ENCODE results near the gene SARDH.

Gene SARDH

GRCh38 chr9:133729617-133730281, 8.4 kb downstream of the SARDH start:
- TF ChIP-seq CTCF (IDR thresholded peaks at IDR 0.05; ENCODE audit: borderline replicate concordance, extremely low read depth, low read length, poor library complexity, severe bottlenecking) (no peak), EZH2 (IDR thresholded peaks at IDR 0.05; ENCODE audit: borderline replicate concordance, low read depth, low read length, severe bottlenecking) (no peak)
- no peaks in the 10 kb centered on the region for H3K79me2 ChIP-seq (ENCODE audit: insufficient read depth, low read length)
- H3K36me3 ChIP-seq (ENCODE audit: insufficient read depth, low read length), result no peaks in the 10 kb centered on the region
- no peak overlapping the region for H3K27ac ChIP-seq (ENCODE audit: low read length)
- no peaks in the 10 kb centered on the region for H3K27me3 ChIP-seq (ENCODE audit: insufficient read depth, low read length, poor library complexity)
- H3K9me3 ChIP-seq (ENCODE audit: insufficient read depth, low read length, severe bottlenecking), result no peaks in the 10 kb centered on the region
- ATAC-seq (ENCODE audit: insufficient read depth, low read depth) (no peak), DNase-seq (no peak)
- H3K4me1 ChIP-seq (ENCODE audit: insufficient read depth, low read length), result peaks cover 20% of the 10 kb centered on the region
- no peak overlapping the region for H3K4me3 ChIP-seq (ENCODE audit: low read depth in 1 of 2, low read length in 2 of 2)
- peaks cover 3% of the 10 kb centered on the region for H4K20me1 ChIP-seq (ENCODE audit: insufficient read depth, low read length)
- H3K4me2 ChIP-seq (ENCODE audit: insufficient read depth, low read length), result no peak overlapping the region
- no peak overlapping the region for H3K9ac ChIP-seq (ENCODE audit: low read depth, low read length)
- no peak overlapping the region for H2AFZ ChIP-seq (ENCODE audit: low read depth, low read length)

GRCh38 chr9:133728856-133729616, 9.1 kb downstream of the SARDH start:
- Histone ChIP-seq H3K27ac (ENCODE audit: low read length) (no peak overlapping the region), H3K4me3 (ENCODE audit: low read depth in 1 of 2, low read length in 2 of 2) (no peak overlapping the region), H3K9me3 (ENCODE audit: insufficient read depth, low read length, severe bottlenecking) (no peaks in the 10 kb centered on the region), H3K79me2 (ENCODE audit: insufficient read depth, low read length) (no peaks in the 10 kb centered on the region), H3K36me3 (ENCODE audit: insufficient read depth, low read length) (no peaks in the 10 kb centered on the region), H3K9ac (ENCODE audit: low read depth, low read length) (no peak overlapping the region), H4K20me1 (ENCODE audit: insufficient read depth, low read length) (peaks cover 3% of the 10 kb centered on the region), H3K4me1 (ENCODE audit: insufficient read depth, low read length) (peaks cover 13% of the 10 kb centered on the region), H2AFZ (ENCODE audit: low read depth, low read length) (no peak overlapping the region), H3K4me2 (ENCODE audit: insufficient read depth, low read length) (no peak overlapping the region), H3K27me3 (ENCODE audit: insufficient read depth, low read length, poor library complexity) (no peaks in the 10 kb centered on the region)
- ATAC-seq (ENCODE audit: insufficient read depth, low read depth) (no peak), DNase-seq (no peak)
- no peak for TF ChIP-seq CTCF (IDR thresholded peaks at IDR 0.05; ENCODE audit: borderline replicate concordance, extremely low read depth, low read length, poor library complexity, severe bottlenecking)
- no peak for TF ChIP-seq EZH2 (IDR thresholded peaks at IDR 0.05; ENCODE audit: borderline replicate concordance, low read depth, low read length, severe bottlenecking)

GRCh38 chr9:133727876-133728441, 10.2 kb downstream of the SARDH start:
- Histone ChIP-seq H3K27me3 (ENCODE audit: insufficient read depth, low read length, poor library complexity) (no peaks in the 10 kb centered on the region), H3K9ac (ENCODE audit: low read depth, low read length) (no peak overlapping the region)

More at GRCh38 chr9:133727876-133728441, 10.2 kb downstream of the SARDH start:
- H3K4me1 ChIP-seq (ENCODE audit: insufficient read depth, low read length), result peaks cover 13% of the 10 kb centered on the region
- no peaks in the 10 kb centered on the region for H3K9me3 ChIP-seq (ENCODE audit: insufficient read depth, low read length, severe bottlenecking)
- no peaks in the 10 kb centered on the region for H3K36me3 ChIP-seq (ENCODE audit: insufficient read depth, low read length)
- H2AFZ ChIP-seq (ENCODE audit: low read depth, low read length), result no peak overlapping the region
- DNase-seq (no peak), ATAC-seq (ENCODE audit: insufficient read depth, low read depth) (no peak)
- no peak overlapping the region for H3K4me2 ChIP-seq (ENCODE audit: insufficient read depth, low read length)
- peaks cover 3% of the 10 kb centered on the region for H4K20me1 ChIP-seq (ENCODE audit: insufficient read depth, low read length)
- no peak overlapping the region for H3K4me3 ChIP-seq (ENCODE audit: low read depth in 1 of 2, low read length in 2 of 2)
- no peaks in the 10 kb centered on the region for H3K79me2 ChIP-seq (ENCODE audit: insufficient read depth, low read length)
- no peak overlapping the region for H3K27ac ChIP-seq (ENCODE audit: low read length)
- TF ChIP-seq EZH2 (IDR thresholded peaks at IDR 0.05; ENCODE audit: borderline replicate concordance, low read depth, low read length, severe bottlenecking) (no peak), CTCF (IDR thresholded peaks at IDR 0.05; ENCODE audit: borderline replicate concordance, extremely low read depth, low read length, poor library complexity, severe bottlenecking) (no peak)
